HepG2 (cell line): ENCODE results near the gene UTS2R. TPM values are rescaled to one million over a fixed set of nuclear protein-coding genes. Genes with fewer than 3 reads are reported as not detected.

ENCODE experiments used
- AHR ChIP-seq: IDR thresholded peaks from 2 replicates; pipeline ENCODE4 v1.6.1; 2018; ENCODE audit warnings: missing genetic modification reagents, missing compliant biosample characterization
- CBX5 ChIP-seq: sonication (generic); formaldehyde crosslinking; IDR thresholded peaks from 2 replicates; pipeline ENCODE4 v1.4.0; 2020; ENCODE audit warnings: missing genetic modification reagents, borderline replicate concordance
- CREB1 ChIP-seq, 2 experiments: fragments of 450-650 bp in 1 of 2; IDR thresholded peaks; 2 replicates each; pipeline ENCODE4 v1.6.1; 2016 to 2017; ENCODE audit warnings: control low read depth in 1 of 2, mild to moderate bottlenecking in 1 of 2, missing compliant biosample characterization in 1 of 2, missing genetic modification characterization in 1 of 2
- ERF ChIP-seq: IDR thresholded peaks from 2 replicates; pipeline ENCODE4 v1.6.1; 2018; ENCODE audit warnings: missing biosample characterization, missing genetic modification reagents
- FOXC1 ChIP-seq: sonication (generic); formaldehyde crosslinking; IDR thresholded peaks from 2 replicates; pipeline ENCODE4 v1.8.0; 2022; ENCODE audit warnings: mild to moderate bottlenecking, missing genetic modification reagents, borderline replicate concordance
- KLF16 ChIP-seq, 2 experiments: sonication (generic) in 1 of 2; formaldehyde crosslinking in 1 of 2; IDR thresholded peaks; 2 replicates each; pipeline versions ENCODE4 v1.6.1 to v1.8.0; 2016 to 2023; ENCODE audit warnings: missing genetic modification reagents in 2 of 2, missing compliant biosample characterization in 1 of 2
- MZF1 ChIP-seq: sonication (generic); formaldehyde crosslinking; IDR thresholded peaks from 2 replicates; pipeline ENCODE4 v1.8.1; 2023; ENCODE audit warnings: mild to moderate bottlenecking, missing genetic modification reagents, borderline replicate concordance
- RFXAP ChIP-seq: sonication (generic); formaldehyde crosslinking; IDR thresholded peaks from 2 replicates; pipeline ENCODE4 v1.4.0; 2020; ENCODE audit warnings: missing genetic modification reagents, borderline replicate concordance
- RNF219 ChIP-seq: sonication (generic); formaldehyde crosslinking; IDR thresholded peaks from 2 replicates; pipeline ENCODE4 v1.5.0; 2020; ENCODE audit warnings: mild to moderate bottlenecking, missing genetic modification reagents
- SMAD9 ChIP-seq: sonication (generic); formaldehyde crosslinking; IDR thresholded peaks from 2 replicates; pipeline ENCODE4 v1.5.1; 2020; ENCODE audit warnings: mild to moderate bottlenecking, missing genetic modification reagents
- YY1 ChIP-seq: IDR thresholded peaks from 2 replicates; pipeline ENCODE4 v1.6.1; 2011; ENCODE audit warnings: low read length, low read depth, moderate library complexity, mild to moderate bottlenecking; ENCODE audit not compliant: insufficient read depth, insufficient replicate concordance
- ZC3H4 ChIP-seq: sonication (generic); formaldehyde crosslinking; IDR thresholded peaks from 2 replicates; pipeline ENCODE4 v1.4.0; 2020; ENCODE audit warnings: missing genetic modification reagents, borderline replicate concordance
- ZNF558 ChIP-seq: sonication (generic); formaldehyde crosslinking; IDR thresholded peaks from 2 replicates; pipeline ENCODE4 v1.9.0; 2022; ENCODE audit warnings: mild to moderate bottlenecking, missing genetic modification reagents, borderline replicate concordance
- polyA plus RNA-seq, 8 experiments: library from polyadenylated mRNA; depleted of rRNA in 3 of 8; stranded (reverse) in 7 of 8; unstranded in 1 of 8; fragments of >200 nt; fragmentation: Illumina TruSeq in 4 of 8; extraction: Trizol in 4 of 8; gene quantifications; 2 replicates each; pipeline versions ENCODE4 v1.2.1 to v1.2.3, GENCODE V29; 2011 to 2016; ENCODE audit warnings: low read depth in 4 of 8, missing spikeins in 1 of 8, mixed read lengths in 1 of 8; ENCODE audit not compliant: insufficient read depth in 1 of 8
- total RNA-seq, 5 experiments: library from RNA; depleted of rRNA; stranded (reverse); fragments of >200 nt; fragmentation: Illumina TruSeq; extraction: Trizol; gene quantifications; 2 replicates each; pipeline ENCODE4 v1.2.3, GENCODE V29; 2016; ENCODE audit warnings: low read depth in 1 of 5
- TF ChIP-seq, protein P1 (sequence below): sonication (generic); formaldehyde crosslinking; IDR thresholded peaks from 2 replicates; pipeline ENCODE4 v1.4.0; 2020; ENCODE audit warnings: mild to moderate bottlenecking, missing genetic modification reagents
- TF ChIP-seq, protein P2 (sequence below): sonication (generic); formaldehyde crosslinking; conservative IDR thresholded peaks from 2 replicates; pipeline ENCODE4 v1.8.0; 2022; ENCODE audit warnings: low read depth, missing genetic modification reagents

The UTS2R gene
- total and polyA plus RNA-seq, 2 of the 13 experiments (the other 11 are each of a cell fraction or from before 2014, with no cell fraction given): 0.13 to 0.15 TPM

- TF ChIP-seq YY1: peak; percentile 45
- peak in 1 of 2 experiments; percentile 96; a peak in 2 of 4 replicates for TF ChIP-seq KLF16 (CRISPR knock-in tag; IDR thresholded peaks at IDR 0.05)
- peak; percentile 98 for TF ChIP-seq ERF (CRISPR knock-in tag)
- TF ChIP-seq, protein P1, sequence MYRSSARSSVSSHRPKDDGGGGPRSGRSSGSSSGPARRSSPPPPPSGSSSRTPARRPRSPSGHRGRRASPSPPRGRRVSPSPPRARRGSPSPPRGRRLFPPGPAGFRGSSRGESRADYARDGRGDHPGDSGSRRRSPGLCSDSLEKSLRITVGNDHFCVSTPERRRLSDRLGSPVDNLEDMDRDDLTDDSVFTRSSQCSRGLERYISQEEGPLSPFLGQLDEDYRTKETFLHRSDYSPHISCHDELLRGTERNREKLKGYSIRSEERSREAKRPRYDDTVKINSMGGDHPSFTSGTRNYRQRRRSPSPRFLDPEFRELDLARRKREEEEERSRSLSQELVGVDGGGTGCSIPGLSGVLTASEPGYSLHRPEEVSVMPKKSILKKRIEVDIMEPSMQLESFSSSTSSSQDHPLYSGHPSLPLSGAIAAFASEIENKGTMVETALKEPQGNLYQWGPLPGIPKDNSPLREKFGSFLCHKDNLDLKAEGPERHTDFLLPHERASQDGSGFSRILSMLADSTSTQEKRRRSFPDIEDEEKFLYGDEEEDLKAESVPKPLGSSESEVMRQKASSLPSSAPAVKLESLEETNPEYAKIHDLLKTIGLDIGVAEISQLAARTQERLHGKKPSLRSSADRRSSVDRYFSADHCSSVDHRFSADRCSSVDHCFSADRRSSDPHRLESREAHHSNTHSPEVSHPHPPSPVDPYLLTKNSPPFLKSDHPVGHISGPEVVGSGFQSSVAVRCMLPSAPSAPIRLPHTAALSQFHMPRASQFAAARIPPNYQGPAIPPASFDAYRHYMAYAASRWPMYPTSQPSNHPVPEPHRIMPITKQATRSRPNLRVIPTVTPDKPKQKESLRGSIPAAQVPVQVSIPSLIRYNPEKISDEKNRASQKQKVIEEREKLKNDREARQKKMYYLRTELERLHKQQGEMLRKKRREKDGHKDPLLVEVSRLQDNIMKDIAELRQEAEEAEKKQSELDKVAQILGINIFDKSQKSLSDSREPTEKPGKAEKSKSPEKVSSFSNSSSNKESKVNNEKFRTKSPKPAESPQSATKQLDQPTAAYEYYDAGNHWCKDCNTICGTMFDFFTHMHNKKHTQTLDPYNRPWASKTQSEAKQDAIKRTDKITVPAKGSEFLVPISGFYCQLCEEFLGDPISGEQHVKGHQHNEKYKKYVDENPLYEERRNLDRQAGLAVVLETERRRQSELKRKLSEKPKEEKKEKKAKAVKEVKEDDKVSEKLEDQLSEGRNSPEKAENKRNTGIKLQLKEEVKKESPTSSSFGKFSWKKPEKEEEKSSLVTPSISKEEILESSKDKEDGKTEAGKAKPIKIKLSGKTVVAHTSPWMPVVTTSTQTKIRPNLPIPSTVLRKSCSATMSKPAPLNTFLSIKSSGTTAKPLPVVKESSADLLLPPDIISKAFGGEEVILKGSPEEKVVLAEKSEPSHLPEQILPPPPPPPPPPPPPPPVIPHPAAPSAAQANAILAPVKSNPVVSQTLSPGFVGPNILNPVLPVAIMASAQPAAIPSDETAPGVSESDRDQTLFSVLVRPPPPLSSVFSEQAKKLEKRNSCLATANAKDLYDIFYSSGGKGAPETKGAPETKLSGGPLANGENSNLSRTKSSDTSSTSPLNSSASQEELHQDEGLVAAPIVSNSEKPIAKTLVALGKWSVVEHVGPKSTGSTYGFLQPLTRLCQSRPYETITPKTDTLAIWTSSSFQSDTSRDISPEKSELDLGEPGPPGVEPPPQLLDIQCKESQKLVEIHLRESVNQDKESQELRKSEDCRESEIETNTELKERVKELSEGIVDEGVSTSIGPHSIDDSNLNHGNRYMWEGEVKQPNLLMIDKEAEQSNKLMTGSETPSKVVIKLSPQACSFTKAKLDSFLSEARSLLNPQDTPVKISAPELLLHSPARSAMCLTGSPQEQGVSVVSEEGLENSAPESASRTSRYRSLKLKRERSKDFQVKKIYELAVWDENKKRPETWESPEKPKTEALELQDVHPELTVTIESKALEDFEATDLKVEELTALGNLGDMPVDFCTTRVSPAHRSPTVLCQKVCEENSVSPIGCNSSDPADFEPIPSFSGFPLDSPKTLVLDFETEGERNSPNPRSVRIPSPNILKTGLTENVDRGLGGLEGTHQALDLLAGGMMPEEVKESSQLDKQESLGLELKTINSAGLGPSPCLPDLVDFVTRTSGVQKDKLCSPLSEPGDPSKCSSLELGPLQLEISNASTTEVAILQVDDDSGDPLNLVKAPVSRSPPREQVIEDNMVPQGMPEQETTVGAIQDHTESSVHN (CRISPR knock-in tag): peak; percentile 82; the same call in 1 of the 2 replicates
- TF ChIP-seq RNF219 (CRISPR knock-in tag): peak; percentile 96; the same call in 1 of the 2 replicates
- peak; percentile 77 for TF ChIP-seq CREB1 (IDR thresholded peaks at IDR 0.05)
- peak; percentile 88 for TF ChIP-seq CREB1 (CRISPR knock-in tag; IDR thresholded peaks at IDR 0.05)
- peak; percentile 56; the same call in 1 of the 2 replicates for TF ChIP-seq ZC3H4
- TF ChIP-seq CBX5: peak; percentile 92; the same call in 1 of the 2 replicates
- peak; percentile 62; the same call in 1 of the 2 replicates for TF ChIP-seq MZF1
- TF ChIP-seq FOXC1 (CRISPR knock-in tag): peak; percentile 68; the same call in 1 of the 2 replicates
- TF ChIP-seq RFXAP (CRISPR knock-in tag): peak; percentile 85
- TF ChIP-seq, protein P2, sequence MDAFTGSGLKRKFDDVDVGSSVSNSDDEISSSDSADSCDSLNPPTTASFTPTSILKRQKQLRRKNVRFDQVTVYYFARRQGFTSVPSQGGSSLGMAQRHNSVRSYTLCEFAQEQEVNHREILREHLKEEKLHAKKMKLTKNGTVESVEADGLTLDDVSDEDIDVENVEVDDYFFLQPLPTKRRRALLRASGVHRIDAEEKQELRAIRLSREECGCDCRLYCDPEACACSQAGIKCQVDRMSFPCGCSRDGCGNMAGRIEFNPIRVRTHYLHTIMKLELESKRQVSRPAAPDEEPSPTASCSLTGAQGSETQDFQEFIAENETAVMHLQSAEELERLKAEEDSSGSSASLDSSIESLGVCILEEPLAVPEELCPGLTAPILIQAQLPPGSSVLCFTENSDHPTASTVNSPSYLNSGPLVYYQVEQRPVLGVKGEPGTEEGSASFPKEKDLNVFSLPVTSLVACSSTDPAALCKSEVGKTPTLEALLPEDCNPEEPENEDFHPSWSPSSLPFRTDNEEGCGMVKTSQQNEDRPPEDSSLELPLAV (CRISPR knock-in tag): no peak; the same call in 1 of the 2 replicates
- TF ChIP-seq SMAD9 (CRISPR knock-in tag): no peak
- TF ChIP-seq ZNF558 (CRISPR knock-in tag): no peak
- TF ChIP-seq AHR (CRISPR knock-in tag): peak; percentile 21
Observed at GRCh38 chr17:82346342-82347300, 24.9 kb upstream of the UTS2R start (continued).
